ENCODE measurements around the gene TAF6.
"Not testable (repeated sequence)": the region's sequence is repeated elsewhere in the genome, so short reads cannot be mapped to it uniquely, and the experiment has no call there.

Gene TAF6

GRCh38 chr7:100137851-100138760 lies 18.9 kb upstream of the TAF6 start:
- H3K4me3 ChIP-seq (ENCODE audit: low read length): no peak overlapping the region
- TF ChIP-seq ZNF274 (IDR thresholded peaks at IDR 0.05; ENCODE audit: low read depth, low read length): no peak

- no peak for TF ChIP-seq ZNF274 (IDR thresholded peaks at IDR 0.05; ENCODE audit: low read depth, low read length)
- H3K4me3 ChIP-seq (ENCODE audit: low read length): no peak overlapping the region
Observed at GRCh38 chr7:100132697-100133151, 13.6 kb upstream of the TAF6 start.

DNA sequence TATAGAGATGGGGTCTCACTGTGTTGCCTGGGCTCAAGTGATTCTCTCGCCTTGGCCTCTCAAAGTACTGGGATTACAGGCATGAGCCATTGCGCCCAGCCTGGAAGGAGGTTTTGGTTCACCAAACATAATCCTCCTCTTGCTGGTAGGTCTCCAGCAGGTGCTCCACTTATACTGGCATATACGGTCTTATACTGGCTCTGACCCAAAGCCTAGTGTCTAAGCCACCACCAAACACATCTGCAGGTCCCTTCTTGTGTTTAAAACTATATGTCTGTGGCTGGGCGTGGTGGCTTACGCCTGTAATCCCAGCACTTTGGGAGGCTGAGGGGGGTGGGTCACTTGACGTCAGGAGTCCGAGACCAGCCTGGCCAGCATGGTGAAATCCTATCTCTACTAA lies 13.0 kb upstream of the TAF6 start:
- no peak for TF ChIP-seq ZNF274 (IDR thresholded peaks at IDR 0.05; ENCODE audit: low read depth, low read length)

GRCh38 chr7:100130608-100131453 lies 11.7 kb upstream of the TAF6 start:
- H3K4me3 ChIP-seq (ENCODE audit: low read length): no peak overlapping the region
- no peak for TF ChIP-seq ZNF274 (IDR thresholded peaks at IDR 0.05; ENCODE audit: low read depth, low read length)

More for the DNA sequence above, 13.0 kb upstream of the TAF6 start:
- no peak overlapping the region for H3K4me3 ChIP-seq (ENCODE audit: low read length)

DNA sequence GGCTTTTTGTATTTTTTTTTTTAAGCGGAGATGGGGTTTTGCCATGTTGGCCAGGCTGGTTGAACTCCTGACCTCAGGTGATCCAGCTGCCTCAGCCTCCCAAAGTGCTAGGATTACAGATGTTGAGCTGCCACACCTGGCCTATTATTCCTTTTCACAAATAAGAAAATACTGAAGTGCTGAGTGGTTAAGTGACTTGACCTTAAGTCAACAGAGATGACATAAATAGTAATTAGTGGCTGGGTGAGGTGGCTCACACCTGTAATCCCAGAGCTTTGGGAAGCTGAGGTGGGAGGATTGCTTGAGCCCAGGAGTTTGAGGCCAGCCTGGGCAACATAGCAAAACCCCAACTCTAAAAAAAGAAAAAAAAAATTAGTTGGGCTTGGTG lies 11.1 kb upstream of the TAF6 start:
- H3K4me3 ChIP-seq (ENCODE audit: low read length): not testable (repeated sequence)

DNA sequence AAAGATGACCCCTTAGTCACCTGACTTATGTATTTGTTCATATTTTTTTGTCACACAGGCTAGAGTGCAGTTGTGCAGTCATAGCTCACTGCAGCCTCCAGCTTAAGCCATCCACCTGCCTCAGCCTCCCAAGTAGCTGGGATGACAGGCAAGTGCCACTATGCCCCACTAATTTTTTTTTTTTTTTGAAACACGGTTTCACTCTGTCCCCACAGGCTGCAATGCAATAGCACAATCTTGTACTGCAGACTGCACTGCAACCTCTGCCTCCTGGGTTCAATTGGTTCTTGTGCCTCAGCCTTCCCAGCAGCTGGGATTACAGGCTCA lies 9.4 kb upstream of the TAF6 start:
- TF ChIP-seq ZNF274 (IDR thresholded peaks at IDR 0.05; ENCODE audit: low read depth, low read length): no peak
- no peak overlapping the region for H3K4me3 ChIP-seq (ENCODE audit: low read length)

GRCh38 chr7:100127866-100128636 lies 8.9 kb upstream of the TAF6 start:
- no peak for TF ChIP-seq ZNF274 (IDR thresholded peaks at IDR 0.05; ENCODE audit: low read depth, low read length)
- H3K4me3 ChIP-seq (ENCODE audit: low read length): peak overlapping the region; percentile 86; the same call in 1 of the 2 replicates

DNA sequence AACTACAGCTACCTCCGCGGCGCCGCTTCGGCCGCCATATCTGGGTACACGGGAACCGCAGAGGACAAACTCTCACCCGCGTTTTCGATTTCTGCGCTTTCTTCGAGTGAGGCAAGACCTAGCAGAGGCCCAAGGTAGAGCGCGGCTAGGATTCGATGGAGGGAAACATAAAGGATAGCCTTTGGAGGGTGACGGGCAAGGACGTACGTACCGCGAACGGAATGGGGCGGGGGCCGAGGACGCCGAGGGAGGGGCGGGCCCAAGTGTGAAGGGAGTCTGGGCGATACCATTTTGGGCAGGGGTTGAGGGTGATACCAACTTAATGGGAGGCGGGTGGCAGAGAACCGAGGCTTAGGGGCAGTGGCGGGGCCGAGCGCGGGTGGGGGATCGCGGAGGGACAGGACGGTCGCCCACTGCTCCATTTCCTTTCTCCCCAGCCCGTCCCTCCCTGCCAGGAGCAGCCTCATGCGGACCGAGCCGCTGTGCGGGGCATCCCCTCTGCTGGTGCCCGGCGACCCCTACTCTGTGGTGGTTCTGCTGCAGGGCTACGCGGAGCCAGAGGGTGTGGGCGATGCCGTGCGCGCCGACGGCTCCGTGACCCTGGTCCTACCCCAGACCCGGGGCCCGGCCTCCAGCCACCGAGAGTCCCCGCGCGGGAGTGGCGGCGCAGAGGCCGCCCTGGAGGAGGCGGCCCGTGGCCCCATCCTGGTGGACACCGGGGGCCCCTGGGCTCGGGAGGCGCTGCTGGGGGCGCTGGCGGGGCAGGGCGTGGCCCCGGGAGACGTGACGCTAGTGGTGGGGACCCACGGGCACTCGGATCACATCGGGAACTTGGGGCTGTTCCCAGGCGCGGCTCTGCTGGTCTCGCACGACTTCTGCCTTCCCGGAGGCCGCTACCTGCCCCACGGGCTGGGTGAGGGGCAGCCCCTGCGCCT lies 8.0 kb upstream of the TAF6 start, which contains the start of gene MBLAC1:
Gene MBLAC1, plus strand, starts transcription at position 37 of the 935 bp plus-strand sequence. Its CDS starts 429 bp downstream, at position 466.
- TF ChIP-seq ZNF274 (IDR thresholded peaks at IDR 0.05; ENCODE audit: low read depth, low read length): no peak
- H3K4me3 ChIP-seq (ENCODE audit: low read length): peak within 1 kb of the TSS; percentile 86

- no peak for TF ChIP-seq ZNF274 (IDR thresholded peaks at IDR 0.05; ENCODE audit: low read depth, low read length)
- peak overlapping the region; percentile 86 for H3K4me3 ChIP-seq (ENCODE audit: low read length)
Observed at GRCh38 chr7:100126239-100126930, 7.2 kb upstream of the TAF6 start.

- TF ChIP-seq ZNF274 (IDR thresholded peaks at IDR 0.05; ENCODE audit: low read depth, low read length): no peak
- H3K4me3 ChIP-seq (ENCODE audit: low read length): no peak overlapping the region
Observed at GRCh38 chr7:100124301-100125230, 5.4 kb upstream of the TAF6 start.

- H3K4me3 ChIP-seq (ENCODE audit: low read length): no peak overlapping the region
Observed at GRCh38 chr7:100122568-100122967, 3.4 kb upstream of the TAF6 start.

More at GRCh38 chr7:100122568-100122967, 3.4 kb upstream of the TAF6 start:
- no peak for TF ChIP-seq ZNF274 (IDR thresholded peaks at IDR 0.05; ENCODE audit: low read depth, low read length)
